ENCODE data around the gene ADARB1.

GRCh38 chr21:45177039-45177438 is 102.7 kb downstream of the ADARB1 start:
- TF ChIP-seq EP300 (IDR thresholded peaks at IDR 0.05) = no peak
- TF ChIP-seq, protein P1, sequence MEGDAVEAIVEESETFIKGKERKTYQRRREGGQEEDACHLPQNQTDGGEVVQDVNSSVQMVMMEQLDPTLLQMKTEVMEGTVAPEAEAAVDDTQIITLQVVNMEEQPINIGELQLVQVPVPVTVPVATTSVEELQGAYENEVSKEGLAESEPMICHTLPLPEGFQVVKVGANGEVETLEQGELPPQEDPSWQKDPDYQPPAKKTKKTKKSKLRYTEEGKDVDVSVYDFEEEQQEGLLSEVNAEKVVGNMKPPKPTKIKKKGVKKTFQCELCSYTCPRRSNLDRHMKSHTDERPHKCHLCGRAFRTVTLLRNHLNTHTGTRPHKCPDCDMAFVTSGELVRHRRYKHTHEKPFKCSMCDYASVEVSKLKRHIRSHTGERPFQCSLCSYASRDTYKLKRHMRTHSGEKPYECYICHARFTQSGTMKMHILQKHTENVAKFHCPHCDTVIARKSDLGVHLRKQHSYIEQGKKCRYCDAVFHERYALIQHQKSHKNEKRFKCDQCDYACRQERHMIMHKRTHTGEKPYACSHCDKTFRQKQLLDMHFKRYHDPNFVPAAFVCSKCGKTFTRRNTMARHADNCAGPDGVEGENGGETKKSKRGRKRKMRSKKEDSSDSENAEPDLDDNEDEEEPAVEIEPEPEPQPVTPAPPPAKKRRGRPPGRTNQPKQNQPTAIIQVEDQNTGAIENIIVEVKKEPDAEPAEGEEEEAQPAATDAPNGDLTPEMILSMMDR (IDR thresholded peaks at IDR 0.05) = no peak

Measured in tibial nerve (tissue), 4 donors.